Measurements from ENCODE around the gene RBM15B.

The RBM15B gene

GRCh38 chr3:51390246-51391074, 625 bp upstream of the RBM15B start:
- no peak for DNase-seq (ENCODE audit: extremely low spot score, insufficient read length, low read depth)
- no peak for FAIRE-seq

GRCh38 chr3:51391566-51392354, 675 bp downstream of the RBM15B start:
- FAIRE-seq: no peak
- no peak for DNase-seq (ENCODE audit: extremely low spot score, insufficient read length, low read depth)

DNA sequence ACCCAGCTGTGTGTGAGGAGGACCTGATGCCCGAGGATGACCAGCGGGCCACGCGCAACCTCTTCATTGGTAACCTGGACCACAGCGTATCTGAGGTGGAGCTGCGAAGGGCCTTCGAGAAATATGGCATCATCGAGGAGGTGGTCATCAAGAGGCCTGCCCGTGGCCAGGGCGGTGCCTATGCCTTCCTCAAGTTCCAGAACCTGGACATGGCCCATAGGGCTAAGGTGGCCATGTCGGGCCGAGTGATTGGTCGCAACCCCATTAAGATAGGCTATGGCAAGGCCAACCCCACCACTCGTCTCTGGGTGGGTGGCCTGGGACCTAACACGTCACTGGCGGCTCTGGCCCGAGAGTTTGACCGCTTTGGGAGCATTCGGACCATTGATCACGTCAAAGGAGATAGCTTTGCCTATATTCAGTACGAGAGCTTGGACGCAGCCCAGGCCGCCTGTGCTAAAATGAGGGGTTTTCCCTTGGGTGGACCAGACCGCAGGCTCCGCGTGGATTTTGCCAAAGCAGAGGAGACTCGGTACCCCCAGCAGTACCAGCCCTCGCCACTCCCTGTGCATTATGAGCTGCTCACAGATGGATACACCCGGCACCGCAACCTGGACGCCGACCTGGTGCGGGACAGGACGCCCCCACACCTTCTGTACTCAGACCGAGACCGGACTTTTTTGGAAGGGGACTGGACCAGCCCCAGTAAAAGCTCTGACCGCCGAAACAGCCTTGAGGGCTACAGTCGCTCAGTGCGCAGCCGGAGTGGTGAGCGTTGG, 1.5 kb downstream of the RBM15B start:
- DNase-seq (ENCODE audit: extremely low spot score, insufficient read length, low read depth) (no peak), FAIRE-seq (no peak)

- DNase-seq (ENCODE audit: extremely low spot score, insufficient read length, low read depth): no peak
- no peak for FAIRE-seq
These were observed 2.0 kb downstream of the RBM15B start for GRCh38 chr3:51393134-51393495.

- no peak for FAIRE-seq
- DNase-seq (ENCODE audit: extremely low spot score, insufficient read length, low read depth): no peak
These were observed 2.5 kb downstream of the RBM15B start for GRCh38 chr3:51393564-51393963.

GRCh38 chr3:51394541-51394940, 3.5 kb downstream of the RBM15B start:
- no peak for DNase-seq (ENCODE audit: extremely low spot score, insufficient read length, low read depth)
- FAIRE-seq: no peak

DNA sequence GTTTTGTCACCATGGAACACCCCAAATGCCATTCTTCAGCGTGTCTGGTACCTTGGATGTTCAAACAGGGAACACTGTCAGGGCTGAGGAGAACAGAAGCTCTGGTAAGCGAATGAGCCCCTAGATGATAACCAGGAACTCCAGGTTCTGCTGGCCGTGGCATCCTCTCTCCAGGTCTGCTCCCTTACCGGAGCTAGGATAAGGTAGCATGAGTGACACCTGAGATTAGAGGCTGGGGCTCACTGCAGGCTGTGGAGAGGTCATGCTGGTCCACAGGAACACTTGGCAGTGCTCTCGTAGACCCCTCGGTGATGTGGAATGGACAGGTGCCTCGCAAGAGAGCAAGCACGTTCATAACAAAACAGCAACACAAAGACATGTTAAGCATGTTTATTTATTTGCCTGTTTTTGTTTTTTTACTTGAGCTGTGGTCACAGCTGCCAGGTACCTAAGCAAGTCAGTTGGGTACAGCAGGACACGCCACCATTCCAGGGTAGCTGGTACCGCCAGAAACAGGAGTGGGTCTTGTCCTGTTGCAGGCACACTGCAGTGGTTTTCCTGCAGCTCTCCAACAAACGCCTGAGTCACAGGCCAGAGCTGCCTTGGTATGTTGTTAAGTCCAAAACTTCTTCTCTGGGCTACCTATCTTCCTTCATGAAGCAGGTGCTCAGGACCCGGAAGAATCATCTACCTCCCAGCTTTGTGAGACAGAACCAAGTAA, 4.6 kb downstream of the RBM15B start:
- no peak for DNase-seq (ENCODE audit: extremely low spot score, insufficient read length, low read depth)
- no peak for FAIRE-seq

DNA sequence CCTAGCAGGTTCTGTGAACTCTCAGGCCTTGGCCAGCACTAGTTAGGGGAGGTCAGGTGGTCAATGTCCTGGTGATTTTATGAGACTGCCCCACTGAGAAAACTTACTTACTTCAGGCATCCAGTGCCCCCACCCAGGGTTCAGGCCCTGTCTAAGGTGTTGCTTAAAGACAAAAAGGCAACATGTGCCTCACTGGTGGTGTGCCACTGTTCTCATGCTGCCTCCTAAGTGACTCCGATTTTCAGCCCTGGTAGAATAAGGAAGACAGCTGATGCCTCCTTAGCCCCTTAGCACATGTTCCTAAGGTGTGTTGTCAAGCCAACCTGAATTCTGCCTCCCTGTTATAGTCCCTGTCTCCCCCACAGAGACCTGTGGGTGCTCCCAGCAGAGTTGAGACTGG, 5.3 kb downstream of the RBM15B start:
- no peak for DNase-seq (ENCODE audit: extremely low spot score, insufficient read length, low read depth)
- FAIRE-seq: no peak

DNA sequence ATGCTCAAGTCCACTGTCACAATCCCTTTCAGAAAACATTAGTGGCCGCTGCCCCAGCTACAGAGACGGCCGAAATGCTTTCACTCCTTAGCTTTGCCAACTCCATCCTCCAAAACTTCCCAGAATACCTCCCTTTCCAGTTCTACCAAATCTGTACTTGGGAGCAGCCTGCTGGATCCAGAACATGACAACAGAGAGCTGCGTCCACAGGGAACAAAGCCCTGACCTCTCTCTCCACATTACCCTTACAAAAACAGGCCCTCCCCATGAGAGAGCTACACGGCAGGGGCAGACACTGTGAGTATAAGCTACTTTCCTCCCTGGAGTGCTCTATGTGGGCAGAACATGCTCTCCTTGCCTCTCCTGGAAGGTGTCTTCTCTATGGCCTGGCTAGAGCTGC, 6.3 kb downstream of the RBM15B start:
- FAIRE-seq (no peak), DNase-seq (ENCODE audit: extremely low spot score, insufficient read length, low read depth) (no peak)

DNA sequence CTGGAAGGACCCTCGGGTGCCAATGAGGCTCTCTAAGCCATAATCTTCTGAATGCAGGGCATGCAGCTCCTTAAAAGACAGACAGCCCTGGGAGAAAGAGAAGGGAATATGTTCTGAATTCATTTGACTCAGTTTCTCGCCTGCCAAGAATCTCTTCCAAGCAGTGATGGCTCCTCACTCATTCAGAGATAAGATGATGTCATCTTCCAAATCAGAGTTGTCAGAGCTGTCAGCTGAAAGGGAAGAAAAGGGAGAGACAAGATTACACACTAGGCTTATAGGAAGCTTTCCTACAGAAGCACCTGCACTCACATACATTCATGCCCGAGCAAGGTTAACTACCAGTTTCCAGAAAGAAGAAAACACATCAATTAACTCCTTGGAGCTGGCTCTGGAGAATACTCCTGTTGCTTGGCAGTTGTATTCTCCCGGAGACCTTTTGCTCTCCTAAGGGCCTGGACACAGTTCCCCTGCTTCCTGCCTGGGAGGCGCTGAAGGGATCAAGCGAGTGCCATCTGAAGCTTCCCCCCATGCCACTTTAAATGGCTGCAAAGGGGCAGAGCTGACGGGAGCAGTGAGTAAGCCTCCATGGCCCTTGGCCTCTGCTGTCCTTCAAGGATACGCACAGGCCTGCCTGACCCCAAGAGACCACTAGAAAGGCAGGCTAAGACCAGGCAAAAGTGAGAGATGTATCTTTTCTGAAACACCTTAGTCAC, 7.7 kb downstream of the RBM15B start:
- DNase-seq (ENCODE audit: extremely low spot score, insufficient read length, low read depth) (no peak), FAIRE-seq (no peak)

DNA sequence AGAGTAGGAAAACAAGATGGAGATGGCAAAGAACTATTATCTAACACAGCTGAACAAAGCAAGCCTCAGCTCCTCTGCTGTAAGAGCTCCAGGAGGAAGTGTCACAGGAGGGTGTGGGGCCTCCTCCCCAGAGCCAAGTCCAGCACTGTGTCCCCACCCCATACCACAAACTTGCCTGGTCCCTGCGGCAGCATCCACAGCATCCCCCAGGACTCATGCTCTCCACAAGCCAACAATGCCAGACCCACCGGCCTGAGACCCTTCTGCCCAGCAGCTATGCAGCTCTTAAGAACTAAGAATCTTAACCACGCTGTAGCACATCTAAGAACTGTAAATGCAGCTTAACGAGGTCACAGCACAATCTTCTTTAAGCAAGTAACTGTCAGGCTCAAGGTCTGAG, 9.1 kb downstream of the RBM15B start:
- FAIRE-seq: no peak
- DNase-seq (ENCODE audit: extremely low spot score, insufficient read length, low read depth): no peak

GRCh38 chr3:51401735-51402134, 10.7 kb downstream of the RBM15B start:
- DNase-seq (ENCODE audit: extremely low spot score, insufficient read length, low read depth) (no peak), FAIRE-seq (no peak)

DNA sequence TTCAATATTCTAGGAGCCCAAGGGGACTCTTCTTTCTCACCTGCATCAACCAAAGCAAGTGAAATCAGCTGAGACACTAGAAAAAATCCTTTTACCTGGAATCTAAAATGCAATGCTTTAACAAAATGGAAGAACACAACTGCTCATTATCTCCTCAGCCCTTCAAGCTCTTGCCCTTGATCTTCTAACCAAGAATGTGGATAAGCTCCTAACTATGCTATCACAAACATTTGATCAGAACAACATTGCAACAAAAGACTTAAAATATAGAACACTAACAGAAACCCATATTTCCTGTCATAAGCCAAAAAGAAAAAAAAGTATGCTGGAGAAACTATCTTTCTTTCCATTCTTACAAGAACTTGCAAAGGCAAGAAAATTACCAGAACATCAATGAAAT, 12.6 kb downstream of the RBM15B start:
- no peak for DNase-seq (ENCODE audit: extremely low spot score, insufficient read length, low read depth)
- FAIRE-seq: no peak

DNA sequence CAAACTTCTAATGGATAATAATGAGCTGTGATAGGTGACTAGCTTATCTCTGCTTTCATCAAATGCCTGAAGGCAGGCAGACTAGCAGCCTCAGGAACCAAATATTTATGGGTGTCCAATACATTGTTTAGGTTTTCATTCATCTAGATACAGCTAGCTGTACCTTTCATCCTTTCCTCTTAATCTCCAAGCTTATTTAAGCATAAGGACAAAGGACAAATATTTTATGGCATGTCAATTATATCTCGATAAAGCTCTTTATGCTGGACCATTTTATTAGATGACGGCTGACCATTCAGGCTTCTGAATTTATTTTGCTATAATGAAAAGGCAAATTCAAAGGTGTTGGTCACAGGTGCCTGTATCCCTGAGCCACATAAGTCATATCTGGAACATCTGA, 16.9 kb downstream of the RBM15B start:
- no peak for FAIRE-seq

GRCh38 chr3:51408813-51409212, 17.7 kb downstream of the RBM15B start:
- FAIRE-seq: no peak
- DNase-seq (ENCODE audit: extremely low spot score, insufficient read length, low read depth): no peak

More for the DNA sequence above, 16.9 kb downstream of the RBM15B start:
- DNase-seq (ENCODE audit: extremely low spot score, insufficient read length, low read depth): no peak

DNA sequence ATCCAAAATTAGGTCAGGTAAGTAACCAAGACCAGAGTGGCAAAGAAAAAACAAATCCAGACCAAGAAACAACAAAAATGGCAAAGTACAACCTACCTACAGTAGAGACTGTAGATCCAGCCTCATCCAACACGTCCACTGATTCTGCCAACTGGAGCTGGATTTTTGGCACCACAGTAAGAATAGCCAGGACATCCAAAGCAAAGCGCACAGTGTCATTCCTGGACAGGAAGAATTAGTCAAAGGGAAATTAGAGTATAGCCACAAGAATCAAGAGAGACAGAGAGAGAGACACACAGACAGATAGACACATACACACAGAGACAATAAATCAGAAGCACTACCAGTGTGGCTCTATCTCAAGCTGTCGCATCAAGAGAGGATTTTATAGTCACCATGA, 31.1 kb downstream of the RBM15B start:
- FAIRE-seq (no peak), DNase-seq (ENCODE audit: extremely low spot score, insufficient read length, low read depth) (no peak)

DNA sequence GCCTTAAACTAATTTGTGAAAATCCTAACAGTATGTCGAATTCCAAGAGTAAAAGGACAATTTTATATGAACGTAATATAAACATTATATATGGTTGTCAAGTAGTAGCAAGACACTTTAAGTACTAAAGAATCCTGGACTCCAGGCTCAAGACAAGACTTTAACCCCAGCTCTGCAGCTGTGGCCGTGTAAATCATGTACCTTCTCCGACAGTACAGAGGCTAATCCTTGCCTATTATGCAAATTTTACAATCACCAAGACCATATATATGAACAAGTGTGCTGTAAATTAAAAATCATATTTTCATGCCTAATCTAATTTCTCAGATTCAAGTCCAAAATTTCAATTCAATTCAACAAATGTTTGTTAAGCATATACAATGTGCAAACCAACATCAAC, 35.8 kb downstream of the RBM15B start:
- no peak for FAIRE-seq
- no peak for DNase-seq (ENCODE audit: extremely low spot score, insufficient read length, low read depth)

GRCh38 chr3:51429138-51429537, 38.1 kb downstream of the RBM15B start:
- FAIRE-seq (no peak), DNase-seq (ENCODE audit: extremely low spot score, insufficient read length, low read depth) (no peak)

DNA sequence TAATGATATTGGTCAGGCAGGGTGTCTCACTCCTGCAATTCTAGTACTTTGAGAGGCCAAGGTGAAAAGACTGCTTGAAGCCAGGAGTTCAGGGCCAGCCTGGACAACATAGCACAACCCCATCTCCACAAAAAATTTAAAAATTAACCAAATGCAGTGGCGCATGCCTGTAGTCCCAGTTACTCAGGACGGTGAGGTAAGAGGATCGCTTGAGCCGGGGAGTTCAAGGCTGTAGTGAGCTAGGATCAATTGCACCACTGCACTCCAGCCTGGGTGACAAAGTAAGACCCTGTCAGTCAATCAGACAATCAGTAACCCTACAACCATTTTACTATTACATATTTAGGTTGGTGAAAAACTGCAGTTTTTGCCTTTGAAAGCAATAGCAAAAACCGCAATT, 43.0 kb downstream of the RBM15B start:
- no peak for DNase-seq (ENCODE audit: extremely low spot score, insufficient read length, low read depth)
- no peak for FAIRE-seq

Measured in GM18507 (cell line).